Mammary epithelial cell (primary cell): Measurements from ENCODE around the gene GALNT4.

Experiments used
- EZH2 ChIP-seq: IDR thresholded peaks from 2 replicates; pipeline ENCODE4 v1.6.1; 2012; ENCODE audit warnings: low read length, inconsistent platforms, borderline replicate concordance
- TF ChIP-seq, protein P1 (sequence below), 2 donors: IDR thresholded peaks in 1 of 2; conservative IDR thresholded peaks in 1 of 2; 2 replicates each; pipeline ENCODE4 v1.5.1; 2011 to 2012; ENCODE audit warnings: inconsistent platforms in 2 of 2, low read length in 2 of 2, mild to moderate bottlenecking in 2 of 2, control low read depth in 1 of 2, low read depth in 1 of 2; ENCODE audit not compliant: insufficient read depth in 1 of 2; ENCODE audit errors: extremely low read depth in 1 of 2

DNA sequence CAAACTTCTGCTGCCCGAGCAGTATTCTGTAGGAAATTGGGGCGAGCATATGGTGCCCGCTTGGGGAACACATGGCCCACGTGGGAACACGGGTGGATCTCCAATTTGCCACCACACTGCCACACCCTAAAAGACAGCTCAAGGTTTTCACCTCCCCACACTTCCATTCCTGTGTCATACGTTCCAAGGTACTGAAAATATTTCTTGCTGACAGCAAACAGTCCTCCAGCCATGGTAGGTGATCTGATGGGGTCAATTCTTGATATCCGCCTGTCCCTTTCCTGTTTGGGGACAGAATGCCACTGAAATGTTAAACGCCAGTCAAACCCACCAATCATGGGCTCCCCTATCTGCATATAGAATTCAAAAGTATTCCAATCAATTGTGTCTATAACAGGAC, 1.2 kb downstream of the GALNT4 start:
- TF ChIP-seq, protein P1, sequence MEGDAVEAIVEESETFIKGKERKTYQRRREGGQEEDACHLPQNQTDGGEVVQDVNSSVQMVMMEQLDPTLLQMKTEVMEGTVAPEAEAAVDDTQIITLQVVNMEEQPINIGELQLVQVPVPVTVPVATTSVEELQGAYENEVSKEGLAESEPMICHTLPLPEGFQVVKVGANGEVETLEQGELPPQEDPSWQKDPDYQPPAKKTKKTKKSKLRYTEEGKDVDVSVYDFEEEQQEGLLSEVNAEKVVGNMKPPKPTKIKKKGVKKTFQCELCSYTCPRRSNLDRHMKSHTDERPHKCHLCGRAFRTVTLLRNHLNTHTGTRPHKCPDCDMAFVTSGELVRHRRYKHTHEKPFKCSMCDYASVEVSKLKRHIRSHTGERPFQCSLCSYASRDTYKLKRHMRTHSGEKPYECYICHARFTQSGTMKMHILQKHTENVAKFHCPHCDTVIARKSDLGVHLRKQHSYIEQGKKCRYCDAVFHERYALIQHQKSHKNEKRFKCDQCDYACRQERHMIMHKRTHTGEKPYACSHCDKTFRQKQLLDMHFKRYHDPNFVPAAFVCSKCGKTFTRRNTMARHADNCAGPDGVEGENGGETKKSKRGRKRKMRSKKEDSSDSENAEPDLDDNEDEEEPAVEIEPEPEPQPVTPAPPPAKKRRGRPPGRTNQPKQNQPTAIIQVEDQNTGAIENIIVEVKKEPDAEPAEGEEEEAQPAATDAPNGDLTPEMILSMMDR (conservative IDR thresholded peaks at IDR 0.05 in 1 of 2, IDR thresholded peaks at IDR 0.05 in 1 of 2; ENCODE audit: extremely low read depth in 1 of 2, insufficient read depth in 1 of 2, low read depth in 1 of 2, low read length in 2 of 2): no peak
- no peak for TF ChIP-seq EZH2
